ENCODE data around the gene SNX4.

SNX4 gene

DNA sequence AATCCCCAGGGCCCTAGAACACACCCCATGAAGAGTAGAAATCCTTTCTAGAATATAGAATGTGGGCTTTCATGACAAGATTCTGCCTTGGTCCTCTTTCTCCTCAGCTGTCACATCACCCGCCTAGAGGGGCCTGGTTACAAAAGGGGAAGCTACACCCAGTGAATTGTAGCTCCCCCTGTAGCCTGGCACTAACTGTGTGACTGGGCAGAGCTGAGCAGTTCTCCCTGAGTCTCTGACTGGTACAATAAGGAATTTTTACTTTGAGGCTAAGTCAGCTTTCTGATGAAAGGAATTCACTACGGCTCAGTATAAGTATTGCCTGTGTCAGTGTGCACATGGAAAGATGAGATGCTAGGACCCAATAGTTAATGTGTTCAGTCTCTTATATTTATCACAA lies 116.2 kb downstream of the SNX4 start:
- peak in 1 of 2 experiments; percentile 25 for DNase-seq (ENCODE audit: low read depth in 2 of 2)

DNA sequence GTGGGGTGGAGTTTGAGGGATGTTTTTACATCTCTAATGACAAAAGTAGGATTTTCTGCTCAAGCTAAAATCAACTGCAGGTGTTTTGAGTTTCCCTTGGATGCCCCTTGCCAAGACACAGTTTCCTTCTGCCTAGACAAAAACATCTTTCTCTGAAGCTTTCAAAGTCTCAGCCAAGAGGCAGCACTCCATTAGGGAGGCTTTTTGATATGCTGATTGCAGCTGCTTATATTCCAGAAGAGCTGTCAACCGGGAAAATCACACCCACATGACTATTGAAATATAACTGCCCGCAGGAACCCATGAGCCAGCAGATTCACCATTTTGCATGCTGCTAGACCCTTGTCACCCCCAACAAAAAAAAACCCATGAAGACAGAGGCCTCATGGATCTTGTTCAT lies 117.4 kb downstream of the SNX4 start:
- DNase-seq (ENCODE audit: low read depth in 2 of 2) = no peak

DNA sequence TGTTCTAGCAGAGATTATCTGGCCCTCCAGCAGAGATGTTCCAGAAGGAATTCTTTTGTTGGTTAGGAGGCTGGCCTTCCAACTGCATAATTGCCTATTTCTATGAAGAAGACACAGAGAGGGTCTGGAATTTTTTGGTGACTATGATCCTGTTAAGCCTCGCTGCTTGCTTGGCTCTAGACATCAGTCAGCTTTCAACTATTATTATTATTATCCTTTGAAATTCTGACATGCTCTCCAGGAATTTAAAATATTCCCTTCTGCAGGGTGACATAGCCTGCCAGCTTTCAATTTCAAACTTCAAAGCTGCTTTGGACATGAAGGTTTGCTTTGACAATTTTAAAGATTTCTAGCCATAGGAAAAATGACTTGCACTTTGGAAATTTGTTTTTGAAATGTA lies 118.6 kb downstream of the SNX4 start:
- DNase-seq (ENCODE audit: low read depth in 2 of 2) = peak in 1 of 2 experiments; percentile 25

DNA sequence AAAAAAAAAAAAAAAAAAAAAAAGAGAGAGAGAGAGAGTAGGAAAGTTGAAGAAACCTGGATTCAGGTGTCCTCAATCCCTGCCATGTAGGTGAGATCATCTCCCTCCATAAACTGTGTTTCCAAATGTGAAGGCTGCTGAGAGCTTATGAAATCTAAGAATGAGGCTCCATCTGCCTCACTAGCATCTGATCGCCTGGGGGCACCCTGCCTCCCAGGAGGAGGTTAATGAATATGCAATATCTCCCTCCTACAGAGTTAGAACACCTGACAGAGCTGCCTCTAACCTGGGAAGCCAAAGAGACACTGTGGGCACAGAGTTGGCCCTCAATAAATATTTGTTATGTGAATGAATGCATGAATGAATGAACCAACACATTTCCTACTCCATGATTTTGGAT lies 121.0 kb downstream of the SNX4 start:
- DNase-seq (ENCODE audit: low read depth in 2 of 2) = no peak

Data from fibroblast of skin of left quadriceps (primary cell).